HG03175 (cell line): ENCODE measurements around the gene ADAMTS7.
"Not testable (repeated sequence)": the region's sequence is repeated elsewhere in the genome, so short reads cannot be mapped to it uniquely, and the experiment has no call there.

Experiments
- ATAC-seq: cut with Tn5 transposase; IDR thresholded peaks from one replicate; pipeline ENCODE4 v1.9.1; 2021; ENCODE audit warnings: mild to moderate bottlenecking, moderate library complexity; ENCODE audit not compliant: unreplicated experiment

Gene ADAMTS7

DNA sequence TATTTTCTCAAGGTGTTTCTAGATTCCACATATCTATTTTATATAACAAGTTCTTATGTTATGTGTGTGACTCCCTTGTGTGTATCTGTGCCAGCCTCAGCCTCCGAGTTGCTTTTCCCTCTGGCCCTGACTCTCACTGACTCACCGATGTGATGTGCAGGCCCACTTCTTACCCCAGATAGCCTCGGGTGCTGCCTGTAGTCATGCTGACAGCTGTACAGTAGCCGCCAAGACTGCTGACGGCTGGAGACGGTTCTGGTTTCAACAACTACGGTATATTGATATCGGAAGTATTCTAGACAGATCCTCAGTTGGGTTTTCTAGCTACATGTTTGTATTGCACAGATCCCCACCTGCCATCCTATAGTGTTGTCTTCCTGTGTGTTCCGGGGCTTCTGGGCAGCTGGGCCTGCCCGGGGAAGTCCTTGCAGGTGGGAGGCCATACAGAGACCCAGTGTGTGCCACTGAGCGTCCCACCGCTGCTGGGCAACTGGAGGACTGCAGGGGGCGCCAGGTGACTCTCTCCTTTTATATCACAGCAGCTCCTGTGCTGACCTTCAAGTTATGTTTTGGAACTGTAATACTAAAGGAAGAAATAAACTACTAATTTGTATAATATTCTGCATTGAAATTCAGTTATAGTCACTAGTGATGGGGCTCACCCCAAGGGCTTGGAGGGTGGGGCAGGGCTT is 55.2 kb downstream of the ADAMTS7 start:
- not testable (repeated sequence) for ATAC-seq

DNA sequence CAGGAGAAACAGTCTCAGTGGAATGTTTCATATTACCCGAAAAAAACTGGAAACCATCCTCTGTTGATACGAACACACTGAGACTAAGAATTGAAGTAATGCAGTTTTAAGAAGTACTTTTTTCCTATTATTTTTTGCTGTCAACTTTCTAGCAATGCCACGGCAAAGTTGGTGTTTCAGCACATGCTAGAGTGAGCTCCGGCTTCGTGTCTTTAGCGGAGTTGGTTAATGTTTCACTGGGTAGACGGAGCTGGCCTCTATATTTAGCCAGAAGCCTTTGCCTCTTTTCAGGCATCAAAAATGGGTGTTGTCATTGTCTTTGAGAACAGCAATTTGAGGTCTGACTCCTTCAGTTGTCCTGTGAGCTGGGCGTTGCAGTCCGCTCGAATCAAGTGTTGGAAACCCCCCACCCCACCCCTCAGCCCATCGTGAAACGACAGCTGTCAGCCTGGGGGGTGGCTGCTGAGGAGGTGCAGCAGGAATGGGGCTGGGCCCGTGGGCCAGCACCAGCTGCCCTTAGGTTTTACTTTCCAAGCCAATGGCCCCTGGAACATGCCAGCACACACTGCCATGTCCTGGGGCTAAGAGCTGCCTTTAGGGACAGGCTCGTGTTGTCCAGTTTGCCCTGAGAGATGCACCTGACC is 56.5 kb downstream of the ADAMTS7 start:
- ATAC-seq = not testable (repeated sequence)

DNA sequence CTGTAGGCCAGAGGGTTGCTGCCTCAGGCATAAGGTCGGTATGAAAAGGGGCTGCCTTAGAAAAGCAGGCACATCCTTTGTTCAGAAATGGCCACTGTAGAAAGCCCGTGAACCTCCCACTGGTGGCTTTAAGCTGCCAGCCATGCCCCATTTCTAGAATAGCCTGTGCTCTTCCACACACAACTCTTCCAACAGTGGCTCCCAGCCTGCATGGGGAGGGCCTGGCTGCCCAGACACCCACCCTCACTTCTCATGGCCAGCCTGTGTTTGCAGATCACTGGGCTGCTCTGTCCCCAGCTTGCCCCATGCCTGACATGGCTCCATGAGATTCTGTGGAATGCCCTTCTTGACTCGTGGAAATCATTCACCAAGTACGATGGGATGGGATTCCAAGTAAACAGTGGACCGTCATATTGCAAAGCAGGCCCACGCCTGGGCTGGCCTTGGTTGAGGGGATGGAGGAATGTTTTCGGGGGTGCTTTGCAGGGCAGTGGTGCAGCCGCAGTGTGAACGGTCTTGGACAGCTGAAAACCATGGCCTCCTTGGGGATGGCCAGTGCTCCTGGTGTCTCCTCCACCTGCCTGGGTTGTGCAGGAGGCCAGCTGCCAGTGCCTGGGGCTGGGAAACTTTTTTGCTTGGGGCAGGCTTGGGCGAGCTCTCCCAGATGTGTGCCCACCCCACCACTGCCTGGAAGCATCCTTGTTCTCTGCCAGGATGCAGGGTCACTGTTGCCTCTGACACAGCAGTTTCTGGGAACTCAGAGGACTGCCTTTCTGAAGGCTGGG is 57.3 kb downstream of the ADAMTS7 start:
- ATAC-seq = not testable (repeated sequence)

DNA sequence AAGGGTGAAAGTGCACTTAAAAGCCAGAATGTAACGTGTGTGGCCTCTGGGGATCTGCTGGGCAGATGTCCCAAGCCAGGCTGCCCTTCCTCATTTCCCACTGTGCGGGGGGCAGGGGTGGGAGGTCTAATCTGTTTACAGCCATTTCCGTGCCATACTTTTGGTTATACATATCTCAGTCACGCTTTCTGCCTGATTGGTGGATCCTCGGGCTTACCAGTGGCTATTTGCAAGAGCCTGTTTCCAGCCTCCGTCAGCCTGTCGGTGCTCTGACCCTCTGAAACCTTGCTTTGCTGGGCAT is 58.0 kb downstream of the ADAMTS7 start:
- not testable (repeated sequence) for ATAC-seq

DNA sequence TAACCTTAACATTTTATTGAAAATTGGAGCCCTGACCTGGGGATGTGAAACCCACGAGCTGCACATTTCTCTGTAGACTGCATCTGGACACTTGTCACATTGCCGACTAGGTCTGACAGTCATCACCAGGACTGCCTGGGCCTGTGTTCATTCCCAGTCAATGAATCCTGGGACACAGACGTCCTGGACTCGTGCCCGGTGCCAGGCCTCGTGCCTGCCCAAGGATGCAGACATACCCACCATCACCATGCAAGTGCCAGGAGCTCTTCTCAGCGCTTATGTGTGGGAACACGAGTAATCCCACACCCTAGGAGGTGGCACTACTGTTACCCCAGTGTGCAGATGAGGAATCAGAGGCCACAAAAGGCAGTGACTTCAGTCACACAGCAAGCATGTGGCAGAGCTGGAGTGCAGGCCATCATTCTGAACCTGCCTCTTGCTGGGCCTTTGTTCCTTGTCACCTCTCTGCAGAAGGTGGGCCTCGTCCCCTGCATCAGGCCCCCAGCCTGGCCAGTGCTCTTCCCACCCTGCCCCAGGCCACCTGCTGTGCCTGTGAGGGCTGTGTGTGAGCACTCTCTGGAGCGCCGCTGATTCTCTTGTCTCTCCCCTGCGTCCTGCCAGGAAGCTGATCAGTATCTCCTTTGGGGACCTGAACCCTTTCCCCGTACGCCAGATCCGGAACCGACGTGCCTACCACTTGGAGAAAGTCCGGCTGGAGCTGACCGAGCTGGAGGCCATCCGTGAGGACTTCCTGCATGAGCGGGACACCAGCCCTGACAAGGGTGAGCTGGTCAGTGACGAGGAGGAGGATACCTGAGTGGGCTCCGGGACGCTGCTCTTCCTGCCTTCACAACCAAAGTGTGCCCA is 58.5 kb downstream of the ADAMTS7 start:
- ATAC-seq = no peak

DNA sequence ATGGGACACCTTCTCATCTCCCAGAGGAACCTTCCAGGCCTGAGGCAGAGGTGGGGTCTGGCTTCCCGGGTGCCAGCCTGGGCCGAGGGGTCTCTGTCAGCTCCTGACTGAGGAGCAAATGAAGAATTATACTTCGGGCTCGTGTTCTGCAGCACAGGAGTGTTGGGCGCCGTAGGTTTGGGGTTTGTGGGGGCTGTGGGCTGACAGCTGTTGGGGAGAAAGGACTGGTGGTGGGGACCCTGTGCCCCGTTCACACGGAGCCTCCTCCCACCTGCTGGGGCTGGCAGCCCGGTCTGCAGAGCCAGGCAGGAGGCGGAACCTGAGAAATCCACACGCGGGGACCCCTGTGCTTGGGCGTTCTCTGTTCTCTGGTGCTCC is 59.7 kb downstream of the ADAMTS7 start:
- no peak for ATAC-seq

DNA sequence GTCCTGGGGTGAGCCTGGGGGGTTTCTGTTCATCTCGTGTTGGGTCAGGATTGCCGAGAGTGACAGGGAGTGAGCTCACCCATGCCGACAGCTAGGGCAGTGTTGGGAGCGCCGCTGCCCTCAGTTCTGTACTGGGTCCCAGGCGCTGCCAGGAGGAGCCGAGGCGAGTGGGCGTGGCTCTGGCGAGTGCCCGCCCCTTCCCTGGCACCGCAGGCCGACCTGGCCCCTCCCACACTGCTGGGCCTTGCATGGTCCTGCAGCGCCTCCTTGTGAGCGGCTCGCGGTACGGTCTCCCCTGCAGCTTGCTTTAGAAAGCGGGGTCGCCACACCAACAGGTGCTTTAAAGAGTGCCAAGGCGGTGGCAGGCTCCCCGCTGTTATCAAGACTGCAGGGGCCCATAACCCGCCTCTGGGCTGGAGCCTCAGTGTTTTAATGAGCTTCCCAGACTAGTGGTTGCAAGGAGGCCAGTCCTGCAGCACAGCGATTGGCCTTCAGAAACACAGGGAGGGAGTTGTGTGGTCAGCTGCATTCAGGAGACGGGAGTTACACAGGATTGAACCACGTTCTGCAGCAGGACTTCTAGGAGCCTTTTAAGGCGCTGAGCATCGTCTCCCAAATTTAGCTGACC is 60.2 kb downstream of the ADAMTS7 start:
- ATAC-seq = peak; percentile 82

DNA sequence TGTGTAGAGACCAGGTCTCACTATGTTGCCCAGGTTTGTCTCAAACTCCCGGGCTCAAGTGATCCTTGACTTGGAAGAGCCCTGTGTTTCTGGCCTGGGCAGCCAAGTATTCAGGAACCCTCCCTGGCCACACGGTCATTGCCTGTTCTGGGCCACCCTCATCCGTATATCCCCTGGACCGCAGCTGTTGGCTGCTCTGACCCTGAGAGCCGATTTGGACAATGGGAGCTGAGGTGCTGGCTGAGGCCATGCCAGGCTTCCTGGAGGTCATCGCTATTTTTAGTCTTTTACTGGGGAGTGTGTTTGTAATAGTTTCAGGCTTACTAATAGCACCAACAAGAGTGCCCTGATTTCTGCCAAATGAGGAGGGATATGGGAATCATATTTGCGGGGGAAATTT is 60.7 kb downstream of the ADAMTS7 start:
- ATAC-seq = no peak

DNA sequence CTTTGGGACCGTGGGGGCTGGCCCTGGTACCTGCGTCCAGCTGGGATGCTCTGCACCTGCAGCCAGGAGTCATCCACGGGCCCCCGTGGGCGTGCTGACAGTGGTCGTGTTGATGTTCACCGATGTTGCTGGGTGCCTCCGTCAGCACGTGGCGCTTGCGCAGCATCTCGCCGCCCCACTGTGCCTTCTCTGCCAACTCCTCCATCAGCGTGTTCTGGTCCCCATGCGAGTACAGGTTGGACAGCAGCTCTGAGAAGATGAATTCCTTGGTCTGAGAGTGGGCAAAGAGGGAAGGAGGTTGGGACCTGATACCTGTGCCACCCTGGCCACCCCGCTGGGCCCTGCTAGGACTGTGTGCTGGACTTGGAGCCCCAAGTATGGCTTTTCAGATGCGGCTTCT is 61.4 kb downstream of the ADAMTS7 start:
- no peak for ATAC-seq

DNA sequence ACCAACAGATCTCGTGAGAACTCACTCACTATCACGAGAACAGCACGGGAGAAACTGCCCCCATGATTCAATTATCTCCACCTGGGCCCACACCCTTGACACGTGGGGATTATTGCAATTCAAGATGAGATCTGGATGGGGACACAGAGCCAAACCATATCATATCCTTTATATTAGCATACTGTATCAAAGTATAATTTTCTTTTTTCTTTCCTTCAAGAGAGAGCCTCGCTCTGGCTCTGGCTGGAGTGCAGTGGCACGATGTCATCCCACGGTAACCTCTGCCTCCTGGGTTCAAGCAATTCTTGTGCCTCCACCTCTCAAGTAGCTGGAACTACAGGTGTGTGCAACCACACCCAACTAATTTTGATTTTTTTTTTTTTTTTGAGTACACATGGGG is 63.4 kb downstream of the ADAMTS7 start:
- ATAC-seq = not testable (repeated sequence)

DNA sequence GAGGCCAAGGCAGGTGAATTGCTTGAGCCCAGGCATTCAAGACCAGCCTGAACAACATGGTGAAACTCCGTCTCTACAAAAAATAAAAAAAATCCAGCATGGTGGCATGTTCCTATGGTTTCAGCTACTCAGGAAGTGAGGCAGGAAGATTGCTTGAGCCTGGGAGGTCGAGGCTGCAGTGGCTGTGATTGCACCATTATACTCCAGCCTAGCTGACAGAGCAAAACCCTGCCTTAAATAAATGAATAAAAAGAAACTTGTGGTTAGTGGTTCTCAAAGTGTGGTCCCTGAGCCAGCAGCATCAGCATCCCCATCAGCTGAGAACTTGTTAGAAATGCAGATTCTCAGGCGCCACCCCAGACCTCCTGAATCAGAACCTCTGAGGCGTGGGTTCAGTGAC is 69.6 kb downstream of the ADAMTS7 start:
- ATAC-seq = not testable (repeated sequence)

DNA sequence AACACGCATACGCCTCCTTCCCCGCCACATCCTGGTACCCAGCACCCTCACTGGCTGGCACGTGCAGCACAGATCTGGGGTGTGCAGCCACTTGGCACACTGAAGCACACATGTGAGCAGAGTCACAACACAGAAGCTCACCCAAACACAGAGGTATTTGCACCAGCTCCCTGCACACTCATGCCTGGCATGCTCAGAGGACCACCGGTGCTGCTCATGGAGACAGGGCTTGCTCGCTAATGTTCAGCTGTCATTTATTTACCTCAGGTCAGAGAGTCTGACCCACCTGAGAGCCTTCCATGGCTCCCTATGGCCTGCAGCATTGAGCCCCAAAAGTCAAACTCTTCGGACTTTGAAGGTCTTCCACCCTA is 70.4 kb downstream of the ADAMTS7 start:
- ATAC-seq = no peak

DNA sequence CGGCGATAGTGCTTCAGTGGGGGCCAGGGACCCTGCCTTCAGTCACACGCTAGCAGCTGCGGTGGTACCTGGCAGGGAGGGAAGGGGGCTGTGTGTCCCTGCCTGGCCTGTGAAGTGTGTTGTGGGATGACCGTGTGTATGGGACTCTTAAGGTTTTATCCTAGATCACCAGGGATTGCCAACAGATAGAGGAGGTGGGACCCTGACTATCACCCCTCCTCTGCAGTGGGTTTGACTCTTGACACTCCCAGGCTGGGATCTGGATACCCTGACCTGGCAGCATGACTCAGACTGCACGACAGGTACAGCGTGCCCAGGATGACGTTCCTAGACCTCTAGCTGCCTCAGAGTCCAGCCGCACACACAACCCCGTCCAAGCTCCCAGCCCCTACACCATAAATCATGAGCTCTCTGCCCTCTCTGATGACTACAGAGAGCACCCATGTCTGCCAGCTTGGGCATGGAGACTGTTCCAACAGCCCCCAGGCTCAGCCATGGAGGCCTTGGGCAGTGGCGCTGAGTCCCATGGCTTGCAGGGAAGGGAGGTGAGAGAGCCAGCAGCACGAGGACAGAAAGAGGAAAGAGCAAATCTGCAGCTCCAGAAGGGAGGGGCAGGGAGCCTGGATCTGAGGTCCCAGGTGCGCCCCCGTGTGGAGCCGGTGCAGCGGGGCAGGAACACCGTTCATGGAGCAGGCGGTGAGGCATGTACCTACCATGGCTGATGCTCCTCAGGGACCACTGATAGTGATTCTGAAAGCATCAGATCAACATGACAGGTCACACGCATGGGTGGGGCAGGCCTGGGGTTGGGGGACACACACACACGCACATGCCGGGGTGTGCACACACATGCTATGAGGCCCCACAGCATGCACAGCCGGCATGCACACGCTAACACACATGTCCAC is 71.0 kb downstream of the ADAMTS7 start:
- ATAC-seq = peak; percentile 42

DNA sequence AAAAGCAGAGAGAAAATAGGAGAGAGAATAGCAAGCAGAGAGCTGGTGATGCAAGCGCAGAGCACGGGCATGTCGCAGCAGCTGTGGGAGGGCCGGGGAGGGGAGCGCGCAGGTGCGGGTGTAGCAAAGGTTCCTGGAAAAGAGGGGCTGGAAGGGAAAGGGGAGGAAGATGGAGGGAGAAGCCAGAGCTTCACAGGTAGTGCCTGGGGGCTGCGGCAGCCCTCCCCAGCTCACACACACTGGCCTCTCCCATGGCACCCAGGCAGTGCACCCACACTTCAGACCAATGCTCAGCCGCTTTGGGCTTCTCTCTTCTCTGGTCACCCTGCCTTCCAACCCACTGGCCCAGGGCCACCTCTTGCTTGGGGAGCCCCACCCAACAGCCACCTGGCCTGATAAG is 72.1 kb downstream of the ADAMTS7 start:
- no peak for ATAC-seq

DNA sequence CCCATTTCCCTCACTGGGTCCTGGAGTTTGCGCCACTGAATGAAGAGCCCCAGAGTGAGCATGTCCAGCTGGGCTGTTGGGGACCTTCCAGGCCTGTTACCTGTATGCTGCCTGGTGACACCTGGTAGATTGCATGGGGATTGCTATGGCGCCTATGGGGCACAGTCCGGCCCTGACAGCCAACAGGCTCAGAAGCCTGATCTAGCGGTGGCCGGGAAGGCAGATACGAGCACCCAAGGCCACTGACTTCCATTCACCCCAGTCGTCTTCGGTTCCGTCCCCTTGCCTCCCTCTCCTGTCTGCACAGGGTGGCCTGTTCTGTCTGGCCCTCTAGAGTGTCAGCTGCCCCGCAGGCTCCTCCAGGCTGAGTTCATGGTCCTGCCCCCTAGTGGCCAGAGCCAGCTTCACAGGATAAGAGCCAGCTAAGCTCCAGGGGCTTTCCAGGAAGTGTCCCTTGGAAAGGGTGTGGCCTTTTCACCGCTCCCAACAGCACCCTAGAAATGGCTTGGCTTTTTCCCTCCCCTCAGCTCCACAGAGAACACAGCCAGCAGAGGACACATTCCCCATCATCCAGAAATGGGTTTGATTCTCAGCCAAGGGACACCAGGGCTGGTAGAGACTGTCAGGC is 73.2 kb downstream of the ADAMTS7 start:
- ATAC-seq = not testable (repeated sequence)

DNA sequence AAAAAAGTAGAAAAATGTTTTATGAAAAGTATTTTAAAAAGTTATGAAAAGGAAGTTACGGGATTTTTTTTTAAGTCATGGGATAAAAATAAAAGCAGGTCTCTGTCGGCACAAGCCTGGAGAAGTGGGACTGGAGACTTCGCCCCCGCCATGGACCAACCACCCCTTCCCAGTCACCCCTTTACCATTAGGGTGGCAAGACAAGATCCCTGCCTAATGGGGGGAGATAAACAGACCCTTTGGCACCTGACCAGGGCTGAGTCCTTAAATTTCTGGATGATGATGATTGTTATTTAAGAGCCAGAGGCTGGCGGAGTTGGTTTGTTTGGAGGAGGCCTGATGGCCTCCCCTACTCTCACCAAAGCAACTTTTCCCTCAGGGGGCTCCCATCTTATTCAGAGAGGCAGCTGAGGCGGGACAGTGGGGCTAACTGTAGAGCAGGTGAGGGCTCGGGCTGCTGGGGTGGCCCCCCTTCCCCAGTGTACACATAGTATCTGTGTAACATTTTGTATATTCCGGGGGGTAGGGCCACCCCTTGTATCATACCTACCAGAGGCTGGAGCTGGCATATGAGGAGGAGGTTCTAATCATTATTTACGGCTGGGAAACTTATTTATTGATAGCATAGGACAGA is 74.0 kb downstream of the ADAMTS7 start:
- ATAC-seq = no peak

DNA sequence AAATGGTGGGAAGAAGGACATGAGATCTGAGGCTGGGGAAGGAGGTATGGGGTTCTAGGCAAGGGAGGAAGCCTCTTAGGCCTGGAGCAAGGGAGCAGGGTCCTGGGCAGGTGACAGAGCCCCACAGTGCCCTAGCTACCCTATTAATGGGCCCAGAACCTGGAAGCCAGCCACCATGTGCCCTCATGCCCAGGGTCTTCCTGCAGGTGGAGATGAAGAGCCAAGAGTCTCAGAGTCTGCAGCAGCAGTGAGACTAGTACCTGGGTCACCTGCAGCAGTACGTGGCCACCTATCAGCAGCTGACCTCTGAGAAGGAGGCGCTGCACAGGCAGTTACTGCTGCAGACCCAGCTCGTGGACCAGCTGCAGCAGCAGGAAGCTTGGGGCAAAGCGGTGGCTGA is 75.0 kb downstream of the ADAMTS7 start:
- ATAC-seq = not testable (repeated sequence)

DNA sequence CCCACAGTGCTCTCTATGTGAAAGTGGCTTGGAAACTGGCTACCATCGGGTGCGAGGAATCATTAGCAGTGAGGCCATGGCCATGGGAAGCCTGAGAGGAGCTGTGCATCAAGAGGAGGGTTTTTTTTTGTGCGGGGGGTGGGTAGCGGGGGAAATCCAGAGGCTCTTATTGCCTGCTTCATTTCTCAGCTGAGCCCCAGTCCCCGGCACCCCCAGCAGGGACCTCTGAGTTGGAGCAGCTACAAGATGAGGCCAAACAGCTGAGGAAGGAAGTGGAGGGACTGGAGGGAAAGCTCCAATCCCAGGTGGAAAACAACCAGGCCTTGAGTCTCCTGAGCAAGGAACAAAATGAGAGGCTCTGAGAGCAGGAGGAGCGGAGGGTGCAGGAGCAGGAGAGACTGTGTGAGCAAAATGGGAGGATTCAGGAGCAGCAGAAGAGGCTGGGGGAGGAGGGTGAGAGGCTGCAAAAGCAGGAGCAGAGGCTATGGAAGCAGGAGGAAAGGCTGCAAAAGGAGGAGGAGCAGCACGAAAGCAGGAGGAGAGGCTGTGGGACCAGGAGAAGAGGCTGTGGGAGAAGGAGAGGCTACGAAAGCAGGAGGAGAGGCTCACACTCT is 76.7 kb downstream of the ADAMTS7 start:
- ATAC-seq = no peak
